K562 (cell line): ENCODE results near the gene IER3IP1. TPM values are rescaled to one million over a fixed set of nuclear protein-coding genes. Genes with fewer than 3 reads are reported as not detected.

Experiments
- ATAC-seq: fragments of 200-7000 bp; cut with Tn5 transposase; 3 replicates; pipeline ENCODE4 v1.9.1; 2020; ENCODE audit warnings: moderate library complexity
- BruUV-seq: library from RNA; stranded (reverse); fragments of 400-500 nt; replicated peaks from 2 replicates; lab custom pipeline; 2021; lab: Mats Ljungman, UMichigan
- CTCF ChIA-PET: fragments of 300-600 bp; formaldehyde crosslinking; extraction: SDS; loops from one replicate; lab custom pipeline; 2021; ENCODE audit warnings: low intra/inter-chr PET ratio; lab: Yijun Ruan, JAX
- POLR2A ChIA-PET: fragments of 300-600, 350-650 bp; sonication (Branson Sonifier 250); formaldehyde crosslinking; extraction: SDS; loops from one replicate; lab custom pipeline; 2021; ENCODE audit warnings: antibody characterized with exemption, inconsistent platforms; lab: Yijun Ruan, JAX
- DNase-seq, 4 experiments: peaks; one replicate each; pipeline versions ENCODE4 v3.0.0 to v3.0.0-alpha.2; 2011 to 2018; ENCODE audit warnings: low spot score in 3 of 4, mixed read lengths in 3 of 4; ENCODE audit errors: extremely low read depth in 1 of 4
- FAIRE-seq: peaks from 2 replicates; lab custom pipeline; 2011; peaks lifted over from hg19 to GRCh38; lab: Jason Lieb, UNC
- H2AFZ ChIP-seq: 2 replicates; pipeline ENCODE4 v1.6.0; 2011; ENCODE audit warnings: low read depth, low read length, control low read depth, inconsistent platforms
- H3K27ac ChIP-seq: fragments of 200-600 bp; 3 replicates; pipeline ENCODE4 v1.8.0; 2011; ENCODE audit warnings: low read depth, mild to moderate bottlenecking, control low read depth, inconsistent platforms, low read length, moderate library complexity, mixed read lengths; ENCODE audit errors: extremely low read depth
- H3K27me3 ChIP-seq, 2 experiments: fragments of 300-600 bp in 1 of 2; 2 replicates in 1 of 2; 3 replicates in 1 of 2; pipeline versions ENCODE4 v1.6.0 to v1.8.0; 2011; ENCODE audit warnings: inconsistent platforms in 2 of 2, low read length in 2 of 2, mild to moderate bottlenecking in 1 of 2, mixed read lengths in 1 of 2, moderate library complexity in 1 of 2; ENCODE audit not compliant: control insufficient read depth in 2 of 2, insufficient read depth in 2 of 2
- H3K36me3 ChIP-seq: fragments of 300-600 bp; 3 replicates; pipeline ENCODE4 v1.8.0; 2011; ENCODE audit warnings: mild to moderate bottlenecking, low read length, inconsistent platforms; ENCODE audit not compliant: control insufficient read depth, insufficient read depth
- H3K4me1 ChIP-seq, 2 experiments: fragments of 200-600 bp in 1 of 2; replicated peaks in 1 of 2; 2 replicates in 1 of 2; 3 replicates in 1 of 2; pipeline versions ENCODE4 v1.5.1 to v1.8.0; 2011; ENCODE audit warnings: inconsistent platforms in 2 of 2, low read length in 2 of 2, mild to moderate bottlenecking in 1 of 2, mixed read lengths in 1 of 2, moderate library complexity in 1 of 2; ENCODE audit not compliant: control insufficient read depth in 2 of 2, insufficient read depth in 2 of 2
- H3K4me2 ChIP-seq: 2 replicates; pipeline ENCODE4 v1.6.1; 2011; ENCODE audit warnings: low read length, control low read depth, inconsistent platforms, mixed read lengths; ENCODE audit not compliant: insufficient read depth
- H3K4me3 ChIP-seq: fragments of 200-600 bp; sonication (generic), shearing (Covaris generic); 2 replicates; pipeline ENCODE4 v1.5.1; 2016; ENCODE audit warnings: control low read depth, inconsistent platforms
- H3K79me2 ChIP-seq: fragments of 200-600 bp; 3 replicates; pipeline ENCODE4 v1.8.0; 2011; ENCODE audit warnings: low read length, inconsistent platforms; ENCODE audit not compliant: control insufficient read depth, insufficient read depth
- H3K9ac ChIP-seq, 2 experiments: 2 replicates each; pipeline versions ENCODE4 v1.6.0 to v1.6.1; 2011; ENCODE audit warnings: low read depth in 2 of 2, low read length in 2 of 2, control low read depth in 1 of 2, inconsistent platforms in 1 of 2, mild to moderate bottlenecking in 1 of 2, mixed read lengths in 1 of 2; ENCODE audit not compliant: insufficient read depth in 1 of 2
- H3K9me1 ChIP-seq: one replicate; pipeline ENCODE4 v1.6.0; 2011; ENCODE audit warnings: inconsistent platforms, mild to moderate bottlenecking, low read length, moderate library complexity; ENCODE audit not compliant: control insufficient read depth, insufficient read depth
- H3K9me3 ChIP-seq: replicated peaks from 2 replicates; pipeline ENCODE4 v1.5.1; 2011; ENCODE audit warnings: low read depth, low read length, inconsistent platforms; ENCODE audit not compliant: control insufficient read depth, insufficient read depth
- H4K20me1 ChIP-seq: replicated peaks from 2 replicates; pipeline ENCODE4 v1.6.1; 2011; ENCODE audit warnings: low read length, inconsistent platforms, mixed read lengths; ENCODE audit not compliant: control insufficient read depth, insufficient read depth
- CBFA2T2 ChIP-seq: fragments of 450-650 bp; conservative IDR thresholded peaks from 2 replicates; pipeline ENCODE4 v1.6.1; 2017; ENCODE audit warnings: mild to moderate bottlenecking
- GATAD2A ChIP-seq: fragments of 450-650 bp; IDR thresholded peaks from 2 replicates; pipeline ENCODE4 v1.6.1; 2017
- GTF2A2 ChIP-seq: IDR thresholded peaks from 2 replicates; pipeline ENCODE4 v1.6.1; 2016; ENCODE audit warnings: mild to moderate bottlenecking, missing genetic modification characterization, missing compliant biosample characterization
- PHB ChIP-seq: fragments of 250-450 bp; sonication (Bioruptor Pico); IDR thresholded peaks from 2 replicates; pipeline ENCODE4 v1.5.0; 2021
- POLR2H ChIP-seq: IDR thresholded peaks from 2 replicates; pipeline ENCODE4 v1.6.1; 2016; ENCODE audit warnings: missing genetic modification characterization, low read depth, mild to moderate bottlenecking, control low read depth, missing compliant biosample characterization, moderate library complexity
- RUNX1 ChIP-seq: sonication (generic); IDR thresholded peaks from 2 replicates; pipeline ENCODE4 v1.6.1; 2016; ENCODE audit warnings: antibody characterized with exemption, low read depth
- SLC30A9 ChIP-seq: fragments of 250-450 bp; sonication (Bioruptor Pico); IDR thresholded peaks from 2 replicates; pipeline ENCODE4 v1.8.0; 2022; ENCODE audit warnings: mild to moderate bottlenecking, moderate library complexity
- XRCC5 ChIP-seq: fragments of 200-400 bp; formaldehyde crosslinking; IDR thresholded peaks from 2 replicates; pipeline ENCODE4 v1.6.1; 2017; ENCODE audit warnings: low read depth, mild to moderate bottlenecking, low read length
- ZBTB7A ChIP-seq: IDR thresholded peaks from 2 replicates; pipeline ENCODE4 v1.6.1; 2011; ENCODE audit warnings: low read depth, mild to moderate bottlenecking, low read length, moderate library complexity, borderline replicate concordance; ENCODE audit not compliant: control insufficient read depth
- ZNF23 ChIP-seq: fragments of 250-450 bp; sonication (Bioruptor Pico); IDR thresholded peaks from 2 replicates; pipeline ENCODE4 v1.4.0; 2020; ENCODE audit warnings: mild to moderate bottlenecking
- ZNF311 ChIP-seq: fragments of 250-450 bp; sonication (Bioruptor Pico); IDR thresholded peaks from 2 replicates; pipeline ENCODE4 v1.4.0; 2020; ENCODE audit warnings: mild to moderate bottlenecking, moderate library complexity
- WGBS: fragments of 100-300 bp; shearing (Covaris generic); methylation state at CpG from one replicate; pipeline ENCODE4 v1.1.6; 2016; ENCODE audit warnings: low coverage, mixed read lengths; ENCODE audit not compliant: insufficient coverage; ENCODE audit errors: missing lambda C conversion rate; 5-methylcytosine and 5-hydroxymethylcytosine counted together
- in situ Hi-C: fragments of 300-500 bp; cut with MboI; formaldehyde crosslinking; loops from 4 replicates; pipeline ENCODE4 v1.15.0; 2018; ENCODE audit warnings: inconsistent platforms, mixed read lengths
- intact Hi-C: fragments of 100-400 bp; cut with micrococcal nuclease; formaldehyde crosslinking; loops from 2 replicates; pipeline ENCODE4 v1.14.2; 2022
- polyA plus RNA-seq, 8 experiments: library from polyadenylated mRNA; depleted of rRNA in 4 of 8; stranded (reverse) in 5 of 8; unstranded in 3 of 8; fragments of >200 nt; fragmentation: Nextera tagmentation in 2 of 8; fragmentation: Illumina TruSeq in 1 of 8; extraction: Ambion mirVana in 2 of 8; extraction: Trizol in 1 of 8; gene quantifications; 2 replicates each; pipeline versions ENCODE4 v1.2.1 to v1.2.3, GENCODE V29; 2011 to 2014; ENCODE audit warnings: inconsistent platforms in 1 of 8, missing spikeins in 1 of 8
- total RNA-seq, 7 experiments: library from RNA; depleted of rRNA in 6 of 7; stranded (reverse); fragments of >200 nt in 6 of 7; fragmentation: Illumina TruSeq in 2 of 7; extraction: Trizol in 2 of 7; gene quantifications; 2 replicates each; pipeline versions ENCODE4 v1.2.1 to v1.2.3, GENCODE V29; 2011 to 2021; ENCODE audit warnings: low replicate concordance in 1 of 7
- TF ChIP-seq, protein P1 (sequence below): fragments of 250-450 bp; sonication (Bioruptor Pico); IDR thresholded peaks from 2 replicates; pipeline ENCODE4 v1.4.0; 2020; ENCODE audit warnings: mild to moderate bottlenecking, moderate library complexity

The IER3IP1 gene
- total and polyA plus RNA-seq, 9 of the 15 experiments (the other 6 are each of a cell fraction or from before 2014, with no cell fraction given), result 9.0 to 38.2 (median 19.9) TPM

DNA sequence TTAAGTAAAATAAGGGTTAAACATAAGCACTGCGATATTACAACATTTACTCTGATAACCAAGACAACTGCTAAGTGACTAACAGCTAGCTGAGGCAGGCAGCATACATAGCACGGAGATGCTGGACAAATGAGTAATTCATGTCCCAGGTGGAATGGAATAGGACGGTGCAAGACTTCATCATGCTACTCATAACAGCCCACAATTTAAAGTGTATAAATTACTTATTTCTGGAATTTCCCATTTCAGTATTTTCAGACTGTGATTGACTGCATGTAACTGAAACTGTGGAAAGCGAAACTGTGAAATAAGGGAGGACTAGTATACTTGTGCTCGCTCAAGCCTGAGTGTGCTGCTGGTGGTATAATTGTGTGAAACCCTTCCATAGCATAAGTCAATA lies 12.9 kb downstream of the IER3IP1 start:
- Histone ChIP-seq H3K79me2 (peaks cover 69% of the 10 kb centered on the region), H3K36me3 (0 out of 3 replicates have a peak, but pooled peaks cover 2% of the 10 kb centered on the region), H3K9me3 (no peaks in the 10 kb centered on the region), H3K4me3 (no peak overlapping the region), H3K9me1 (no peaks in the 10 kb centered on the region), H4K20me1 (peaks cover 7% of the 10 kb centered on the region; the same call in 1 of the 2 replicates), H3K27me3 (no peaks in the 10 kb centered on the region), H3K27ac (no peak overlapping the region), H3K4me2 (no peak overlapping the region), H3K4me1 (peaks cover 2 to 4% of the 10 kb centered on the region in 2 experiments; a peak in 2 of 5 replicates), H3K9ac (no peak overlapping the region), H2AFZ (no peak overlapping the region)
- in situ Hi-C loops, result no loop called here
- BruUV-seq, result no TSS peak
- 82% methylated on average over 5 of the region's 5 CpGs for WGBS
- ChIA-PET POLR2A (no interaction called here), CTCF (no interaction called here)
- intact Hi-C loops, result no loop called here
- DNase-seq, result no peak
- FAIRE-seq, result no peak
- ATAC-seq, result no peak
- TF ChIP-seq PHB (no peak), RUNX1 (no peak), GATAD2A (no peak), ZNF311 (CRISPR knock-in tag) (no peak), POLR2H (tag) (no peak), ZNF23 (no peak), CBFA2T2 (no peak), GTF2A2 (tag) (no peak), ZBTB7A (no peak), XRCC5 (no peak), SLC30A9 (no peak)
- TF ChIP-seq, protein P1, sequence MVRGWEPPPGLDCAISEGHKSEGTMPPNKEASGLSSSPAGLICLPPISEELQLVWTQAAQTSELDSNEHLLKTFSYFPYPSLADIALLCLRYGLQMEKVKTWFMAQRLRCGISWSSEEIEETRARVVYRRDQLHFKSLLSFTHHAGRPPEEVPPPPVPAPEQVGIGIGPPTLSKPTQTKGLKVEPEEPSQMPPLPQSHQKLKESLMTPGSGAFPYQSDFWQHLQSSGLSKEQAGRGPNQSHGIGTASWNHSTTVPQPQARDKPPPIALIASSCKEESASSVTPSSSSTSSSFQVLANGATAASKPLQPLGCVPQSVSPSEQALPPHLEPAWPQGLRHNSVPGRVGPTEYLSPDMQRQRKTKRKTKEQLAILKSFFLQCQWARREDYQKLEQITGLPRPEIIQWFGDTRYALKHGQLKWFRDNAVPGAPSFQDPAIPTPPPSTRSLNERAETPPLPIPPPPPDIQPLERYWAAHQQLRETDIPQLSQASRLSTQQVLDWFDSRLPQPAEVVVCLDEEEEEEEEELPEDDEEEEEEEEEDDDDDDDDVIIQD (CRISPR knock-in tag), result no peak
